Panc1 (cell line): ENCODE measurements around the gene OR51A4. TPM values are rescaled to one million over a fixed set of nuclear protein-coding genes. Genes with fewer than 3 reads are reported as not detected.

Experiments
- ATAC-seq: fragments of 200-7000 bp; cut with Tn5 transposase; 2 replicates; pipeline ENCODE4 v1.9.1; 2020; ENCODE audit warnings: mild to moderate bottlenecking, moderate library complexity
- BruUV-seq: library from RNA; stranded (reverse); fragments of 400-500 nt; replicated peaks from 2 replicates; lab custom pipeline; 2021; lab: Mats Ljungman, UMichigan
- CTCF ChIA-PET: fragments of 300-600 bp; sonication (Branson Sonifier 250); formaldehyde crosslinking; loops from one replicate; lab custom pipeline; 2022; ENCODE audit warnings: antibody characterized with exemption; lab: Charles Lee
- POLR2A ChIA-PET: fragments of 300-600 bp; sonication (Branson Sonifier 250); formaldehyde crosslinking; loops from one replicate; lab custom pipeline; 2022; ENCODE audit warnings: antibody characterized with exemption; lab: Charles Lee
- DNase-seq: peaks from one replicate; pipeline ENCODE4 v3.0.0-alpha.2; 2010; ENCODE audit warnings: low read depth, low spot score
- H3K27ac ChIP-seq: 2 replicates; pipeline ENCODE4 v1.5.1; 2011; ENCODE audit warnings: mild to moderate bottlenecking, low read length, inconsistent platforms
- H3K27me3 ChIP-seq: fragments of 200-500 bp; sonication (Bioruptor generic); 2 replicates; pipeline ENCODE4 v1.6.0; 2014; ENCODE audit warnings: low read length, inconsistent platforms; ENCODE audit not compliant: control insufficient read depth, insufficient read depth
- H3K36me3 ChIP-seq: fragments of 200-500 bp; sonication (Bioruptor generic); 2 replicates; pipeline ENCODE4 v1.5.1; 2014; ENCODE audit warnings: inconsistent platforms, mild to moderate bottlenecking, low read length, moderate library complexity; ENCODE audit not compliant: control insufficient read depth, insufficient read depth
- H3K4me1 ChIP-seq: 2 replicates; pipeline ENCODE4 v1.5.1; 2011; ENCODE audit warnings: inconsistent platforms, mild to moderate bottlenecking, low read length, moderate library complexity; ENCODE audit not compliant: control insufficient read depth, insufficient read depth
- H3K4me3 ChIP-seq, 2 experiments: 2 replicates each; pipeline ENCODE4 v1.5.1; 2011 to 2012; ENCODE audit warnings: low read depth in 2 of 2, low read length in 2 of 2, mild to moderate bottlenecking in 2 of 2, inconsistent platforms in 1 of 2, moderate library complexity in 1 of 2
- H3K9me3 ChIP-seq: fragments of 200-500 bp; sonication (Bioruptor generic); 2 replicates; pipeline ENCODE4 v1.5.1; 2014; ENCODE audit warnings: low read depth, mild to moderate bottlenecking, inconsistent platforms, low read length, moderate library complexity; ENCODE audit not compliant: control insufficient read depth, insufficient read depth
- POLR2AphosphoS5 ChIP-seq: IDR thresholded peaks from 2 replicates; pipeline ENCODE4 v1.6.1; 2012; ENCODE audit warnings: mild to moderate bottlenecking, low read depth, low read length, moderate library complexity
- SIN3A ChIP-seq: IDR thresholded peaks from 2 replicates; pipeline ENCODE4 v1.6.1; 2012; ENCODE audit warnings: low read depth, mild to moderate bottlenecking, low read length, moderate library complexity, borderline replicate concordance; ENCODE audit not compliant: insufficient read depth
- TCF7L2 ChIP-seq: IDR thresholded peaks from 2 replicates; pipeline ENCODE4 v1.6.1; 2011; ENCODE audit warnings: mild to moderate bottlenecking, low read depth, low read length, inconsistent platforms
- in situ Hi-C: cut with HindIII; loops from 2 replicates; pipeline ENCODE4 v1.10.0; 2016; ENCODE audit warnings: low sequenced_read_pairs, low pct_unique_long_range_greater_than_20kb
- intact Hi-C: fragments of 100-400 bp; cut with micrococcal nuclease; formaldehyde crosslinking; loops from one replicate; pipeline ENCODE4 v1.10.0; 2022; ENCODE audit not compliant: unreplicated experiment
- total RNA-seq: library from RNA; stranded (reverse); gene quantifications from one replicate; pipeline ENCODE4 v1.2.1, GENCODE V29; 2021; ENCODE audit not compliant: unreplicated experiment
- TF ChIP-seq, protein P1 (sequence below): fragments of 450-650 bp; IDR thresholded peaks from 2 replicates; pipeline ENCODE4 v1.5.1; 2017; ENCODE audit warnings: mild to moderate bottlenecking
- TF ChIP-seq, protein P2 (sequence below), 2 experiments: IDR thresholded peaks; 2 replicates each; pipeline ENCODE4 v1.6.1; 2011 to 2012; ENCODE audit warnings: low read depth in 2 of 2, control low read depth in 1 of 2, low read length in 1 of 2, mild to moderate bottlenecking in 1 of 2, moderate library complexity in 1 of 2; ENCODE audit not compliant: insufficient read depth in 1 of 2

The OR51A4 gene
- total RNA-seq, 1 experiment from 2014 or later, result not detected

DNA sequence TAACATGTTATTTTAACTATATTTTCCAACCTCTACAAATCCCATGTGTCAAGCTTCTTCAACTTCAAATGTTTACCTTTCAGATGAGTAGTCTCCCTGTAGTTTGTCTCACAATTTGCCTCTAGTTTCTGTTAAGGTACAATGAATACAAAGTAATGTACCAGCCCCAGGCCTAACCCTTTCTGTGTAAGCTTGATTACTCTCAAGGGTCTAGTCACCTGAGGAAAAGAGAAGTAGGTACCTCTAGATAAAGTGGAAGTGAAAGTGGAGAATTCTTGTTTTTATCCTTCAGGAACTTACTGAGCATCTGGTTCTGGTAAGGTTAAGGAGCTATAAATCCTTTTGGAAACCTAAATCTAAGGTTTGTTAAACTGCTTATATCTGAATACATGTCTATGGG, 43.9 kb downstream of the OR51A4 start, which contains the start of gene OR51A7:
Gene OR51A7, plus strand, starts transcription at position 300 of the 400 bp plus-strand sequence. CDS start 3,587 bp downstream, outside the sequence.
- CTCF ChIA-PET, result no interaction called here
- no peaks in the 10 kb centered on the region for H3K9me3 ChIP-seq
- ATAC-seq (no peak), DNase-seq (no peak)
- no peaks in the 10 kb centered on the region for H3K4me1 ChIP-seq
- no peak within 1 kb of the TSS for H3K27ac ChIP-seq
- POLR2A ChIA-PET, result no interaction called here
- no peaks in the 10 kb centered on the region for H3K36me3 ChIP-seq
- in situ Hi-C loops (no loop called here), intact Hi-C loops (no loop called here)
- no TSS peak for BruUV-seq
- H3K27me3 ChIP-seq, result no peaks in the 10 kb centered on the region
- no peak within 1 kb of the TSS for H3K4me3 ChIP-seq
- TF ChIP-seq POLR2AphosphoS5 (no peak), SIN3A (no peak), TCF7L2 (no peak)
- TF ChIP-seq, protein P1, sequence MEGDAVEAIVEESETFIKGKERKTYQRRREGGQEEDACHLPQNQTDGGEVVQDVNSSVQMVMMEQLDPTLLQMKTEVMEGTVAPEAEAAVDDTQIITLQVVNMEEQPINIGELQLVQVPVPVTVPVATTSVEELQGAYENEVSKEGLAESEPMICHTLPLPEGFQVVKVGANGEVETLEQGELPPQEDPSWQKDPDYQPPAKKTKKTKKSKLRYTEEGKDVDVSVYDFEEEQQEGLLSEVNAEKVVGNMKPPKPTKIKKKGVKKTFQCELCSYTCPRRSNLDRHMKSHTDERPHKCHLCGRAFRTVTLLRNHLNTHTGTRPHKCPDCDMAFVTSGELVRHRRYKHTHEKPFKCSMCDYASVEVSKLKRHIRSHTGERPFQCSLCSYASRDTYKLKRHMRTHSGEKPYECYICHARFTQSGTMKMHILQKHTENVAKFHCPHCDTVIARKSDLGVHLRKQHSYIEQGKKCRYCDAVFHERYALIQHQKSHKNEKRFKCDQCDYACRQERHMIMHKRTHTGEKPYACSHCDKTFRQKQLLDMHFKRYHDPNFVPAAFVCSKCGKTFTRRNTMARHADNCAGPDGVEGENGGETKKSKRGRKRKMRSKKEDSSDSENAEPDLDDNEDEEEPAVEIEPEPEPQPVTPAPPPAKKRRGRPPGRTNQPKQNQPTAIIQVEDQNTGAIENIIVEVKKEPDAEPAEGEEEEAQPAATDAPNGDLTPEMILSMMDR, result no peak
- TF ChIP-seq, protein P2, sequence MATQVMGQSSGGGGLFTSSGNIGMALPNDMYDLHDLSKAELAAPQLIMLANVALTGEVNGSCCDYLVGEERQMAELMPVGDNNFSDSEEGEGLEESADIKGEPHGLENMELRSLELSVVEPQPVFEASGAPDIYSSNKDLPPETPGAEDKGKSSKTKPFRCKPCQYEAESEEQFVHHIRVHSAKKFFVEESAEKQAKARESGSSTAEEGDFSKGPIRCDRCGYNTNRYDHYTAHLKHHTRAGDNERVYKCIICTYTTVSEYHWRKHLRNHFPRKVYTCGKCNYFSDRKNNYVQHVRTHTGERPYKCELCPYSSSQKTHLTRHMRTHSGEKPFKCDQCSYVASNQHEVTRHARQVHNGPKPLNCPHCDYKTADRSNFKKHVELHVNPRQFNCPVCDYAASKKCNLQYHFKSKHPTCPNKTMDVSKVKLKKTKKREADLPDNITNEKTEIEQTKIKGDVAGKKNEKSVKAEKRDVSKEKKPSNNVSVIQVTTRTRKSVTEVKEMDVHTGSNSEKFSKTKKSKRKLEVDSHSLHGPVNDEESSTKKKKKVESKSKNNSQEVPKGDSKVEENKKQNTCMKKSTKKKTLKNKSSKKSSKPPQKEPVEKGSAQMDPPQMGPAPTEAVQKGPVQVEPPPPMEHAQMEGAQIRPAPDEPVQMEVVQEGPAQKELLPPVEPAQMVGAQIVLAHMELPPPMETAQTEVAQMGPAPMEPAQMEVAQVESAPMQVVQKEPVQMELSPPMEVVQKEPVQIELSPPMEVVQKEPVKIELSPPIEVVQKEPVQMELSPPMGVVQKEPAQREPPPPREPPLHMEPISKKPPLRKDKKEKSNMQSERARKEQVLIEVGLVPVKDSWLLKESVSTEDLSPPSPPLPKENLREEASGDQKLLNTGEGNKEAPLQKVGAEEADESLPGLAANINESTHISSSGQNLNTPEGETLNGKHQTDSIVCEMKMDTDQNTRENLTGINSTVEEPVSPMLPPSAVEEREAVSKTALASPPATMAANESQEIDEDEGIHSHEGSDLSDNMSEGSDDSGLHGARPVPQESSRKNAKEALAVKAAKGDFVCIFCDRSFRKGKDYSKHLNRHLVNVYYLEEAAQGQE (IDR thresholded peaks at IDR 0.05; ENCODE audit: insufficient read depth in 1 of 2, low read depth in 2 of 2, low read length in 1 of 2), result no peak

Other genes with a start within 250 kb of the OR51A4 start
- not detected for gene OR51E2, start 249.8 kb downstream of the OR51A4 start, total RNA-seq
- gene MMP26, start 242.8 kb downstream of the OR51A4 start, total RNA-seq, result not detected
- gene OR51F1, start 177.7 kb downstream of the OR51A4 start, total RNA-seq, result not detected
- gene OR52R1, start 143.2 kb downstream of the OR51A4 start, total RNA-seq, result not detected
- gene OR51F2, start 126.3 kb downstream of the OR51A4 start, total RNA-seq, result not detected
- not detected for gene OR51S1, start 98.4 kb downstream of the OR51A4 start, total RNA-seq
- gene OR51T1, start 65.7 kb downstream of the OR51A4 start, total RNA-seq, result not detected
- gene OR51A7, start 43.8 kb downstream of the OR51A4 start, total RNA-seq, result not detected
- not detected for gene OR51G2, start 28.3 kb downstream of the OR51A4 start, total RNA-seq
- not detected for gene OR51G1, start 23.3 kb downstream of the OR51A4 start, total RNA-seq
- gene OR51A2, start 8.1 kb upstream of the OR51A4 start, total RNA-seq, result not detected
- gene OR51L1, start 47.2 kb upstream of the OR51A4 start, total RNA-seq, result not detected
- not detected for gene OR52J3, start 98.9 kb upstream of the OR51A4 start, total RNA-seq
- not detected for gene OR52E2, start 112.0 kb upstream of the OR51A4 start, total RNA-seq
- gene OR52E1, start 122.0 kb upstream of the OR51A4 start, total RNA-seq, result not detected
- gene OR52A5, start 190.8 kb upstream of the OR51A4 start, total RNA-seq, result not detected
- gene OR52A1, start 207.2 kb upstream of the OR51A4 start, total RNA-seq, result not detected